IMR-90 (cell line): ENCODE results near the gene SLC12A6. TPM values are rescaled to one million over a fixed set of nuclear protein-coding genes. Genes with fewer than 3 reads are reported as not detected.

ENCODE experiments used
- ATAC-seq: fragments of 200-7000 bp; cut with Tn5 transposase; 2 replicates; pipeline ENCODE4 v1.9.1; 2020; ENCODE audit warnings: low read depth, mild to moderate bottlenecking, moderate library complexity
- BruUV-seq: library from RNA; stranded (reverse); fragments of 400-500 nt; replicated peaks from 2 replicates; lab custom pipeline; 2021; lab: Mats Ljungman, UMichigan
- CTCF ChIA-PET: fragments of 300-600 bp; formaldehyde crosslinking; extraction: SDS; loops from one replicate; lab custom pipeline; 2021; ENCODE audit warnings: antibody characterized with exemption; lab: Yijun Ruan, JAX
- POLR2A ChIA-PET: fragments of 300-600 bp; sonication (Branson Sonifier 250); formaldehyde crosslinking; loops from one replicate; lab custom pipeline; 2022; ENCODE audit warnings: antibody characterized with exemption; ENCODE audit not compliant: unreplicated experiment; lab: Charles Lee
- DNase-seq: peaks from one replicate; pipeline ENCODE4 v3.0.0; 2013
- H2AFZ ChIP-seq: replicated peaks from 2 replicates; pipeline ENCODE3; 2013; ENCODE audit warnings: low read length, mild to moderate bottlenecking; ENCODE audit not compliant: poor library complexity
- H2AK5ac ChIP-seq: 2 replicates; pipeline ENCODE4 v1.6.1; 2013; ENCODE audit warnings: low read depth, low read length, inconsistent platforms
- H2AK9ac ChIP-seq: replicated peaks from 2 replicates; pipeline ENCODE3; 2013; ENCODE audit warnings: mild to moderate bottlenecking, low read depth, low read length, moderate library complexity; ENCODE audit not compliant: poor library complexity
- H2BK120ac ChIP-seq: 2 replicates; pipeline ENCODE4 v1.6.1; 2013; ENCODE audit warnings: low read depth, low read length, inconsistent platforms
- H2BK15ac ChIP-seq: 3 replicates; pipeline ENCODE4 v1.6.1; 2013; ENCODE audit warnings: low read depth, low read length, inconsistent platforms
- H2BK20ac ChIP-seq: 2 replicates; pipeline ENCODE4 v1.6.1; 2013; ENCODE audit warnings: low read depth, mild to moderate bottlenecking, inconsistent platforms, low read length, moderate library complexity
- H2BK5ac ChIP-seq: 2 replicates; pipeline ENCODE4 v1.6.1; 2013; ENCODE audit warnings: mild to moderate bottlenecking, low read depth, low read length, inconsistent platforms; ENCODE audit not compliant: poor library complexity, severe bottlenecking
- H3K14ac ChIP-seq: replicated peaks from 2 replicates; pipeline ENCODE4 v1.6.1; 2013; ENCODE audit warnings: low read depth, low read length, inconsistent platforms
- H3K18ac ChIP-seq: 2 replicates; pipeline ENCODE4 v1.6.1; 2013; ENCODE audit warnings: low read depth, low read length, control low read depth
- H3K23ac ChIP-seq: 2 replicates; pipeline ENCODE4 v1.6.1; 2013; ENCODE audit warnings: low read depth, low read length, inconsistent platforms
- H3K27ac ChIP-seq: 2 replicates; pipeline ENCODE4 v1.5.1; 2013; ENCODE audit warnings: mild to moderate bottlenecking, control low read depth, low read length; ENCODE audit not compliant: insufficient read depth
- H3K27me3 ChIP-seq: 2 replicates; pipeline ENCODE4 v1.6.1; 2013; ENCODE audit warnings: low read length; ENCODE audit not compliant: control insufficient read depth, insufficient read depth
- H3K36me3 ChIP-seq: 2 replicates; pipeline ENCODE4 v1.6.1; 2013; ENCODE audit warnings: low read length, mixed read lengths; ENCODE audit not compliant: control insufficient read depth, insufficient read depth
- H3K4ac ChIP-seq: 2 replicates; pipeline ENCODE4 v1.6.1; 2013; ENCODE audit warnings: low read depth, low read length, inconsistent platforms
- H3K4me1 ChIP-seq: 2 replicates; pipeline ENCODE4 v1.6.1; 2013; ENCODE audit warnings: low read length, mixed read lengths; ENCODE audit not compliant: control insufficient read depth, insufficient read depth
- H3K4me2 ChIP-seq: 2 replicates; pipeline ENCODE4 v1.6.1; 2013; ENCODE audit warnings: low read depth, mild to moderate bottlenecking, control low read depth, low read length, moderate library complexity
- H3K4me3 ChIP-seq: 2 replicates; pipeline ENCODE4 v1.5.1; 2013; ENCODE audit warnings: low read depth, mild to moderate bottlenecking, control low read depth, low read length, moderate library complexity; ENCODE audit not compliant: insufficient read depth
- H3K56ac ChIP-seq: 2 replicates; pipeline ENCODE4 v1.6.1; 2013; ENCODE audit warnings: low read length, inconsistent platforms; ENCODE audit not compliant: insufficient read depth; ENCODE audit errors: extremely low read depth
- H3K79me1 ChIP-seq, 2 experiments: 2 replicates each; pipeline ENCODE4 v1.6.1; 2013; ENCODE audit warnings: low read length in 2 of 2, inconsistent platforms in 1 of 2, low read depth in 1 of 2
- H3K9ac ChIP-seq: 2 replicates; pipeline ENCODE4 v1.6.1; 2013; ENCODE audit warnings: low read depth, low read length, control low read depth
- H3K9me1 ChIP-seq: 2 replicates; pipeline ENCODE4 v1.6.1; 2013; ENCODE audit warnings: low read length, inconsistent platforms; ENCODE audit not compliant: insufficient read depth
- H3K9me3 ChIP-seq: 2 replicates; pipeline ENCODE4 v1.6.1; 2013; ENCODE audit warnings: low read length; ENCODE audit not compliant: control insufficient read depth, insufficient read depth
- H4K20me1 ChIP-seq: 2 replicates; pipeline ENCODE4 v1.6.1; 2013; ENCODE audit warnings: low read length, inconsistent platforms; ENCODE audit not compliant: insufficient read depth
- H4K5ac ChIP-seq: 2 replicates; pipeline ENCODE4 v1.6.1; 2013; ENCODE audit warnings: mild to moderate bottlenecking, low read depth, low read length, control low read depth
- H4K8ac ChIP-seq, 2 experiments: 2 replicates each; pipeline ENCODE4 v1.6.1; 2013; ENCODE audit warnings: low read depth in 2 of 2, low read length in 2 of 2, control low read depth in 1 of 2, inconsistent platforms in 1 of 2
- H4K91ac ChIP-seq: 2 replicates; pipeline ENCODE4 v1.6.1; 2013; ENCODE audit warnings: low read depth, low read length, inconsistent platforms; ENCODE audit not compliant: insufficient read depth
- MAFK ChIP-seq: IDR thresholded peaks from 2 replicates; pipeline ENCODE4 v1.6.1; 2012; ENCODE audit warnings: low read depth, low read length, improper control_type of control experiment
- MAZ ChIP-seq: IDR thresholded peaks from 2 replicates; pipeline ENCODE4 v1.6.1; 2012; ENCODE audit warnings: low read depth, mild to moderate bottlenecking, low read length, improper control_type of control experiment, moderate library complexity, borderline replicate concordance
- MXI1 ChIP-seq: IDR thresholded peaks from 2 replicates; pipeline ENCODE4 v1.6.1; 2012; ENCODE audit warnings: low read depth, mild to moderate bottlenecking, low read length, moderate library complexity, borderline replicate concordance
- NFE2L2 ChIP-seq: fragments of 150-350 bp; IDR thresholded peaks from 2 replicates; pipeline ENCODE4 v1.6.1; 2016; ENCODE audit warnings: low read depth, mild to moderate bottlenecking, low read length
- RAD21 ChIP-seq: IDR thresholded peaks from 2 replicates; pipeline ENCODE4 v1.6.1; 2012; ENCODE audit warnings: low read length, improper control_type of control experiment
- RFX5 ChIP-seq: IDR thresholded peaks from 2 replicates; pipeline ENCODE4 v1.8.0; 2012; ENCODE audit warnings: low read depth, mild to moderate bottlenecking, low read length, moderate library complexity
- SMC3 ChIP-seq: fragments of 150-350 bp; IDR thresholded peaks from 2 replicates; pipeline ENCODE4 v1.6.1; 2016; ENCODE audit warnings: low read depth, mild to moderate bottlenecking, antibody characterized with exemption, low read length, moderate library complexity
- WGBS, 2 experiments: methylation state at CpG; one replicate each; pipeline versions ENCODE4 v1.1.5 to v1.1.7; 2013; ENCODE audit warnings: missing lambda C conversion rate in 2 of 2; ENCODE audit not compliant: insufficient read length in 1 of 2; ENCODE audit errors: extremely low coverage in 2 of 2; 5-methylcytosine and 5-hydroxymethylcytosine counted together
- dilution Hi-C: fragments of 300-500 bp; cut with HindIII; formaldehyde crosslinking; loops from one replicate; pipeline ENCODE4 v1.14.3; 2018; ENCODE audit warnings: low sequenced_read_pairs; ENCODE audit not compliant: unreplicated experiment
- in situ Hi-C: fragments of 300-500 bp; cut with MboI; formaldehyde crosslinking; loops from 3 replicates; pipeline ENCODE4 v1.14.3; 2019; ENCODE audit warnings: low sequenced_read_pairs, inconsistent platforms, mixed read lengths
- intact Hi-C: fragments of 100-400 bp; cut with micrococcal nuclease; formaldehyde crosslinking; loops from 2 replicates; pipeline ENCODE4 v1.10.0; 2022
- polyA plus RNA-seq, 3 experiments: library from polyadenylated mRNA; depleted of rRNA; stranded (reverse); fragments of >200 nt; gene quantifications; 2 replicates each; pipeline ENCODE4 v1.2.3, GENCODE V29; 2012; ENCODE audit warnings: low replicate concordance in 1 of 3
- total RNA-seq: library from RNA; depleted of rRNA; stranded (reverse); fragments of >200 nt; gene quantifications from 2 replicates; pipeline ENCODE4 v1.2.3, GENCODE V29; 2012
- TF ChIP-seq, protein P1 (sequence below): fragments of 150-350 bp; IDR thresholded peaks from 2 replicates; pipeline ENCODE4 v1.6.1; 2016; ENCODE audit warnings: low read depth, mild to moderate bottlenecking, low read length, moderate library complexity, borderline replicate concordance
- TF ChIP-seq, protein P2 (sequence below): fragments of 150-350 bp; IDR thresholded peaks from 2 replicates; pipeline ENCODE4 v1.6.1; 2017; ENCODE audit warnings: mild to moderate bottlenecking, antibody characterized with exemption, low read length, low read depth

The SLC12A6 gene
- total and polyA plus RNA-seq, 2 of the 4 experiments (the other 2 are of a cell fraction) = 7.7 to 10.2 TPM

DNA sequence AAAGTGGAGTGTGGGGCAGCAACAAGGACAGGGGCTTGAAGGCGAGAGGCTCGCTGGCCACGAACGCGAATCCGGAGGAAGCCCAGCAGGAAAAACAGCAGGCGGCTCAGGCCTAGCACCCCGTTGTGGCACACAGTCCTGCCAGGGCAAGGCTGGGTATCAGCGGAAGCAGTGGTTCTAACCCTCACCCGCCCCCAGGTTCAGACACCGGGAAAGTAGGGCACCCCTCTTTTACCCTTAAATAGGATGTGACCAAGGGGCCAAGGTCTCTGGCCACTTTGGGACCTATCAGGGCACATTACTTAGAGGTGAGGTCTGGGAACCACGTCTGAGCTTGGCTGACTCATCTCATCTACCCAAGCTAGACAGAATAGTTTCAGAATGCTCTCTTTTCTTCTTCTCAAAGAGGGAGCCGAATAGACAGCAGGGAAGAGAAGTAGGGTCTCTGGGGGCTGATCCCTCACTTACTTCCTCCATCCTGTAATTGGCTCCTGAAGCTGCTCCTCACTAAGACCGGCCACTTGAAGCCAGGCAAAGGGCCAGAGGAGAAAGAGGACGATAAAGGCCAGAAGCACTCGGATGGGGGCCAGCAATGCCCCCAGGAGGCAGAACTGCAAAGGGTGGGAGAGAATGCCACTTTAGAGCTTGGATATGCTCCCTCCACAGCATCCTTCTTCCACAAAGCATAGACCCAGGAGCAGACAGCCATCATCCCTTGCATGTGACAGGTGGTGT lies 27.7 kb upstream of the SLC12A6 start:
- Histone ChIP-seq H3K56ac (no peak overlapping the region), H2BK5ac (no peak overlapping the region), H3K14ac (0 out of 2 replicates have a peak overlapping the region, but pooled peaks have one; percentile 19), H3K27me3 (no peaks in the 10 kb centered on the region), H2AK9ac (peak overlapping the region; percentile 60), H3K9ac (no peak overlapping the region), H3K9me3 (no peaks in the 10 kb centered on the region), H3K79me1 (peaks cover 23 to 39% of the 10 kb centered on the region in 2 experiments), H4K5ac (no peak overlapping the region), H3K4me3 (no peak overlapping the region), H2AFZ (no peak overlapping the region), H2AK5ac (0 out of 2 replicates have a peak overlapping the region, but pooled peaks have one; percentile 21), H2BK120ac (no peak overlapping the region), H3K18ac (no peak overlapping the region), H3K4me2 (no peak overlapping the region; the same call in 1 of the 2 replicates), H4K20me1 (peaks cover 8% of the 10 kb centered on the region; the same call in 1 of the 2 replicates), H3K23ac (no peak overlapping the region; the same call in 1 of the 2 replicates), H4K8ac (0 out of 4 replicates have a peak overlapping the region, but pooled peaks of 1 of the 2 experiments have one; percentile 43), H3K4me1 (0 out of 2 replicates have a peak, but pooled peaks cover 3% of the 10 kb centered on the region), H3K9me1 (peaks cover 10% of the 10 kb centered on the region), H3K36me3 (peaks cover 15% of the 10 kb centered on the region), H2BK15ac (no peak overlapping the region), H3K27ac (no peak overlapping the region), H2BK20ac (no peak overlapping the region), H4K91ac (no peak overlapping the region; the same call in 1 of the 2 replicates), H3K4ac (no peak overlapping the region)
- CTCF ChIA-PET = interaction anchor here (1.1 to 1.6 kb wide), 2 partner anchors 27 to 255 kb away, joined by 3 to 4 read pairs; partner anchors contain the start of gene SLC12A6
- intact Hi-C loops = loop anchor here (10.0 kb wide), 1 partner anchor 300 kb away; no protein-coding TSS in a partner anchor
- dilution Hi-C loops = no loop called here
- WGBS, 2 experiments = 98% methylated on average over 9 of the region's 16 CpGs; no CpG with 5 or more reads in 1 of the 2 experiments
- TF ChIP-seq, protein P1, sequence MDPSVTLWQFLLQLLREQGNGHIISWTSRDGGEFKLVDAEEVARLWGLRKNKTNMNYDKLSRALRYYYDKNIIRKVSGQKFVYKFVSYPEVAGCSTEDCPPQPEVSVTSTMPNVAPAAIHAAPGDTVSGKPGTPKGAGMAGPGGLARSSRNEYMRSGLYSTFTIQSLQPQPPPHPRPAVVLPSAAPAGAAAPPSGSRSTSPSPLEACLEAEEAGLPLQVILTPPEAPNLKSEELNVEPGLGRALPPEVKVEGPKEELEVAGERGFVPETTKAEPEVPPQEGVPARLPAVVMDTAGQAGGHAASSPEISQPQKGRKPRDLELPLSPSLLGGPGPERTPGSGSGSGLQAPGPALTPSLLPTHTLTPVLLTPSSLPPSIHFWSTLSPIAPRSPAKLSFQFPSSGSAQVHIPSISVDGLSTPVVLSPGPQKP = no peak
- TF ChIP-seq MAFK (no peak), RFX5 (no peak), NFE2L2 (no peak), MAZ (no peak), SMC3 (no peak), MXI1 (no peak), RAD21 (no peak)
- TF ChIP-seq, protein P2, sequence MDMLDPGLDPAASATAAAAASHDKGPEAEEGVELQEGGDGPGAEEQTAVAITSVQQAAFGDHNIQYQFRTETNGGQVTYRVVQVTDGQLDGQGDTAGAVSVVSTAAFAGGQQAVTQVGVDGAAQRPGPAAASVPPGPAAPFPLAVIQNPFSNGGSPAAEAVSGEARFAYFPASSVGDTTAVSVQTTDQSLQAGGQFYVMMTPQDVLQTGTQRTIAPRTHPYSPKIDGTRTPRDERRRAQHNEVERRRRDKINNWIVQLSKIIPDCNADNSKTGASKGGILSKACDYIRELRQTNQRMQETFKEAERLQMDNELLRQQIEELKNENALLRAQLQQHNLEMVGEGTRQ = no peak
- no TSS peak for BruUV-seq
- in situ Hi-C loops = loop anchor here (10.0 kb wide), 1 partner anchor 260 kb away; the partner anchor contains the start of genes EMC7 and PGBD4
- POLR2A ChIA-PET = interaction anchor here (0.6 kb wide), 1 partner anchor 38 kb away, joined by 3 read pairs; no protein-coding TSS in a partner anchor
- ATAC-seq = no peak
- DNase-seq = no peak
